GM19438 (cell line): ENCODE measurements around the gene SLC46A3.
"Not testable (repeated sequence)": the region's sequence is repeated elsewhere in the genome, so short reads cannot be mapped to it uniquely, and the experiment has no call there.

Source experiments
- ATAC-seq: cut with Tn5 transposase; IDR thresholded peaks from one replicate; pipeline ENCODE4 v1.9.1; 2021; ENCODE audit warnings: low read depth; ENCODE audit not compliant: unreplicated experiment

Gene SLC46A3

GRCh38 chr13:28685114-28685513 lies 33.7 kb downstream of the SLC46A3 start:
- ATAC-seq: no peak

- no peak for ATAC-seq
These were observed 34.5 kb downstream of the SLC46A3 start for GRCh38 chr13:28684257-28684656.

DNA sequence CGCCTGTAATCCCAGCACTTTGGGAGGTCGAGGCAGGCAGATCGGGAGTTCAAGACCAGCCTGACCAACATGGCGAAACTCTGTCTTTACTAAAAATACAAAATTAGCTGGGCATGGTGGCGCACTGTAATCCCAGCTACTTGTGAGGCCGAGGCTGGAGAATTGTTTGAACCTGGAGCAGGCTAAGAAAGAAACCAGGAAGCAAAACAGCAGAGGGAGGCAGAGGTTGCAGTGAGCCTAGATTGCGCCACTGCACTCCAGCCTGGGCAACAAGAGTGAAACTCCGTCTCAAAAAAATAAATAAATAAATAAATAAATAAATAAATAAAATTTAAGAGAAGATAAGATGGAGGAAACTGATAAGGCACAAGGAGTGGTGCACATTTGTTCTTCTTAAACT lies 35.6 kb downstream of the SLC46A3 start:
- not testable (repeated sequence) for ATAC-seq

DNA sequence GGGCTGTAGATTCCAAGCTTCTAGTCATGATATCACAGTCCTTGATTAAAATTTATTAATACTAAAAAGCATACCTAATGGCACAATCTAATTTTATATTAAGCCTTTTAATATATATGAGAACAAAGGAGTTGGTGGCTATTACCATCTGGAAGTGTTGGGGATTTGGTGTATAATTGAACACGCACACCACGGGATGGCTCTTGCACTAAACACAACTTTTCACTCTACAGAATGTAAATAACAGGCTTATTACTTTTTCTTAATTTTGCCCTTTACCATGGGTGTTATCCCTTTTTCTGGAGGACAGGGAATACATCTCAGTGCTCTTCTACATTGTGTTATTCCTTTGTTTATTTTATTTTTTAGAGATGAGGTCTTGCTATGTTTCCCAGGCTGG lies 38.2 kb downstream of the SLC46A3 start:
- no peak for ATAC-seq

DNA sequence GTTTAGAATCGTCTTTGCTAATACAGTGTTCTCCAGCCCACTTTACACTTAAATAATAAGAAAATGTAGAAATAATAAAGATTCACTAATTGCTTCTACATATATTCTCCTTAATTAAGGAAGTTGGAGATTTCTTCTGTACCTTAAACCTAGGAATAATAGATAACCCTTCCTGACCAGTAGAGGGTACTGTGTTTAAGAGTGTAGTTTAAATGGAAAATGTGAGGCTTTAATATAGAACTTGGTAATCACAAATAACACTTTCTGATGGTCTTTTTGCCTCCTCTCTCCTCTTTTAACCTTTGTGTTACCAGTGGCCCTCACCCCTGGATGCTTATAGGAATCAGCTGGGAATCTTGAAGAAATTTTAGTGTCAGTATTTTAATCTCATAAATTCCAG lies 39.1 kb downstream of the SLC46A3 start:
- ATAC-seq: no peak

GRCh38 chr13:28678809-28679208 lies 40.0 kb downstream of the SLC46A3 start:
- no peak for ATAC-seq

DNA sequence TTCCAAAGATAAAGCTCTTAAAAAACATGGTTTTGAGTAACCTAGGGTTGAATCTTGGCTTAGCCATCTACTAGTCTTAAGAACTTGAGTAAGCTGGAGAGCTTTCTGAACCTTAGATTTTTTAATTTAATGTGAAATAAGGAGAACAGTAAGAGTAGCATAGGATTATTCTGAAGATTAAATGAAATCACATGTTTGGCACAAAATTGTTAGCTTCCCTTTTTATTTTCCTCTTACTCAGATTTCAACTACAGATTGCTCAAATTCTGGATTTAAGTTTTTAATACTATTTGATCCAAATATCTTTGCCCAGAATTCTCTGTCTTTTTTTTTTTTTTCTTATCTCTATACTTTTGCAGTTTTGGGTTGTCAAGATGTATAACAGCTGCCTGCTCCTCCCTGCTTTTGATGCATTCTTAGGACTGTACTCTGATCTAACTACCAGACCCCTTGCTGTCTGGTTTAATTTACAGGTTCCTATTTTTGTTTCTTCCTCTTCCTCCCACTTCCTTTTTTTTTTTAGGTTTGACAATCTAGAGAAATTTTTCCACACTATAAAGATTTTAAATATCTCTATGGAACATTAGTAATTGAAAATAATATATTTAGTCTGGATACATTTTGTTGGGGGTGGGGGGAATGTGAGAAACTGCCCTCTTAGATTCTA lies 47.5 kb downstream of the SLC46A3 start:
- no peak for ATAC-seq

DNA sequence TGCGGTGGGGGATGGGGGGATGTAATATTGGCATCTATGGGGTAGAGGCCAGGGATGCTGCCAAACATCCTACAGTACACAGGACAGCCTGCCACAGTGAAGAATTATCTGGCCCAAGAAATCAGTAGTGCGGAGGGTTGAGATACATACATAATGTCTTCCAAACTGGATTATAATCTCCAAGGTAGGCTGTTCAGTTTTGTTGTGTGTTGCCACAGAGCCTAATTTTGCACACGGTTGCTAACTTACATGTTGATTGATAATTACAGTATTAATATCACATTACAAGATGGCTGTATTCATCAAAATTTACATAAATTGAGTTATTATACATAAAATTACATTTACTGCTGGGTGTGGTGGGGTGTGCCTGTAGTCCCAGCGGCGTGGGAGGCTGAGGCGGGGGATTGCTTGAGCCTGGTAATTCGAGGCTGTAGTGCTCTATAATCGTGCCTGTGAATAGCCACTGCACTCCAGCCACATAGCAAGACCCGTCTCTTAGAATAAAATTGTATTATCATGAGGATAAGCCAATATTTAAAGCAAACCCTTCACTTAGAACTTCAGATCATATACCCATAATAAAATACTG lies 51.8 kb downstream of the SLC46A3 start:
- no peak for ATAC-seq

DNA sequence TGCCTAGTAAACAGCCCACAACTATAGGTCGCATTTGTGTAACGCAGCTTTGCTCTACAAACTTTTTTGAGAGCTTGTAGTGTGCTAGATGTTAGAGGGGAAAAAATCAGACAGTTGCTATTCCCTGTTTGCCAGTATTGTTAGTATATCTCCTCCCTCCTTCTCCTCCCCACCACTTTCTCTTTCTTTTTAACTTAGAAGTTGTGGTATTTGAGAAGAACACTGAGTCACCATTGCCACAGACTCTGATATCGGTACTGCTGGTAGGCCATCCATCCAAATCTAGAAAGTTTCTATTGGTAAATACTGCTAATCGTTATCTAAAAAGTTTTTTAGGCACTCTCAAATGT lies 59.2 kb downstream of the SLC46A3 start:
- peak; percentile 12 for ATAC-seq

DNA sequence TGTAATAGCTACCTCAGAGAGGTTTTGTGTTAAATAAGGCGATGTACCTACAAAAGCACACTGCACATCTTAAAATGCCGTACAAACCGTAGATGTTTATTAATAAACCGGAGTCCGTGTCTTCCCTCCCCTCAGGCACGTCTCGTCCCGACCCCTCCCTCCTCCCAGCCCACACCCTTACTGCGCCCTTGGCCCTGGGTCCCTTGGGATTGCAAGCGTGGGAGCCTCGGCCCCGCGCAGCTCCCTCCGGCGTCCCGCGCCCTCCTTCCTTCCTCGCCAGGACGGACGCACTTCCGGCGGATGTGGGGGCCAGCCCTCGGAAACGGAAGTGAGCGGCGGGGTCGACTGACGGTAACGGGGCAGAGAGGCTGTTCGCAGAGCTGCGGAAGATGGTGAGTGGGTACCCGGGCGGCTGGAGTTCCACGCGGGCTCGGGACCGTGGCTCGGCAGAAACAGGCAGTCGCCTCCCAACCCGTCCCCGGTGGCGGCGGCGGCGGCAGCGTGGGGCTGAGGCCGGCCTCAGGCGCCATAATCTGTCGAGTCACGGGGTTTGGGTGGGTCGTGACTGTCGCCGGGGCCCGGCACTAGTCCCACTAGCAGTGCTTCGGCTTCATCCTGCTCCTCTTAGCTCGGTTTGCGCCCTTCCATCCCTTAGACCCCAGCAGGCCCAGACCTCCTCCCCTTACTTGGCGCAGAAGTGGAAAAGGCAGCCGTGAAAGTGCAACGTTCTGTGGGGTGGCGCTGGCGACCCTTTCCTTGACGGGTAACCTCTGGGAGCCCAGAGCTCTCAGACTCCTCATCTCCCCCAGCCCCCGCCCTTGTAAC lies 59.8 kb downstream of the SLC46A3 start, which contains the start of gene POMP:
Gene POMP, plus strand, starts transcription at position 335 of the 825 bp plus-strand sequence. Its CDS starts 55 bp downstream, at position 390.
- ATAC-seq: peak; percentile 85

- peak; percentile 25 for ATAC-seq
These were observed 60.3 kb downstream of the SLC46A3 start for GRCh38 chr13:28658539-28658795.

GRCh38 chr13:28657784-28658538 lies 60.8 kb downstream of the SLC46A3 start:
- no peak for ATAC-seq

- ATAC-seq: no peak
These were observed 63.2 kb downstream of the SLC46A3 start for GRCh38 chr13:28655561-28655960.

GRCh38 chr13:28654276-28654675 lies 64.5 kb downstream of the SLC46A3 start:
- no peak for ATAC-seq

GRCh38 chr13:28653111-28653510 lies 65.7 kb downstream of the SLC46A3 start:
- no peak for ATAC-seq

GRCh38 chr13:28651810-28652401 lies 66.9 kb downstream of the SLC46A3 start:
- ATAC-seq: no peak

DNA sequence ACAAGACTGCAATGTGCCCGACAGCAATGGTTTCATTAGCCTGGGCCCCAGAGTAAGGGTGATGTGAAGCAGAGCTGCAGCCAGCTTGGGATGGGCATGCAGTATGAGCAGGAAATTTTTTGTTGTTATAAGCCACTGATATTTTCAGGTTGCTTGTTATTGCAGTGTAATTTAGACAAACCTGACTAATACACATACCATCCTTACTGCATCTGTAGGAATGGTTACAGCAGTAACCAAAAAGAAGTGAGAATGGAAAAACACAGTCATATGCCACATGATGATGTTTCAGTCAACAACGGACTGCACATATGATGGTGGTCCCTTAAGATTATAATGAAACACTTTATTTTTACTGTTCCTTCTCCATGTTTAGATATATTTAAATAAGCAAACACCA lies 68.5 kb downstream of the SLC46A3 start:
- no peak for ATAC-seq
